ENCODE results near the gene MRPS23. TPM values are rescaled to one million over a fixed set of nuclear protein-coding genes. Genes with fewer than 3 reads are reported as not detected.
A peak's percentile ranks its signal among the peaks of the same experiment; 100 is the strongest.

The MRPS23 gene
- polyA plus RNA-seq, result 10 to 100 TPM; 15.4 to 49.8 (median 25.8) TPM
- long read RNA-seq, donor 1, result 0 reads
- long read RNA-seq, donor 2, full-length matches to known transcripts, result 11 of 11 reads
- long read RNA-seq, donor 2, partial matches to known transcripts, result 0 of 11 reads
- long read RNA-seq, donor 2, other reads (novel, unspliced or antisense), result 0 of 11 reads
- long read RNA-seq, donor 3, full-length matches to known transcripts, result 14 of 14 reads
- long read RNA-seq, donor 3, partial matches to known transcripts, result 0 of 14 reads
- long read RNA-seq, donor 3, other reads (novel, unspliced or antisense), result 0 of 14 reads
- long read RNA-seq, donor 4, full-length matches to known transcripts, result 1 of 1 reads
- long read RNA-seq, donor 4, partial matches to known transcripts, result 0 of 1 reads
- long read RNA-seq, donor 4, other reads (novel, unspliced or antisense), result 0 of 1 reads
- long read RNA-seq, donor 5, full-length matches to known transcripts, result 7 of 7 reads
- long read RNA-seq, donor 5, partial matches to known transcripts, result 0 of 7 reads
- long read RNA-seq, donor 5, other reads (novel, unspliced or antisense), result 0 of 7 reads
- long read RNA-seq, donor 6, full-length matches to known transcripts, result 10 of 10 reads
- long read RNA-seq, donor 6, partial matches to known transcripts, result 0 of 10 reads
- long read RNA-seq, donor 6, other reads (novel, unspliced or antisense), result 0 of 10 reads
- long read RNA-seq, donor 7, full-length matches to known transcripts, result 39 of 48 reads
- long read RNA-seq, donor 7, partial matches to known transcripts, result 9 of 48 reads
- long read RNA-seq, donor 7, other reads (novel, unspliced or antisense), result 0 of 48 reads
- long read RNA-seq, donor 8, full-length matches to known transcripts, result 6 of 6 reads
- long read RNA-seq, donor 8, partial matches to known transcripts, result 0 of 6 reads
- long read RNA-seq, donor 8, other reads (novel, unspliced or antisense), result 0 of 6 reads
- long read RNA-seq, donor 9, full-length matches to known transcripts, result 6 of 6 reads
- long read RNA-seq, donor 9, partial matches to known transcripts, result 0 of 6 reads
- long read RNA-seq, donor 9, other reads (novel, unspliced or antisense), result 0 of 6 reads
- long read RNA-seq, donor 10, full-length matches to known transcripts, result 25 of 25 reads
- long read RNA-seq, donor 10, partial matches to known transcripts, result 0 of 25 reads
- long read RNA-seq, donor 10, other reads (novel, unspliced or antisense), result 0 of 25 reads

- H3K27ac ChIP-seq (ENCODE audit: low read depth in 1 of 3, low read length in 2 of 3), result peak within 1 kb of the TSS; percentile 72 to 94 (median 92)
- 0 to 1% (median 1%) methylated on average over 57 of the region's 57 CpGs for WGBS, 3 donors
- H3K4me1 ChIP-seq (ENCODE audit: control insufficient read depth in 3 of 3, insufficient read depth in 2 of 3, low read depth in 1 of 3, low read length in 2 of 3), result peaks cover 15 to 28% (median 19%) of the 10 kb centered on the region in 3 donors
- FAIRE-seq (no peak), DNase-seq (peak; percentile 98 to 99)
- no peaks in the 10 kb centered on the region for H3K27me3 ChIP-seq (ENCODE audit: control insufficient read depth in 3 of 3, insufficient read depth in 3 of 3, low read length in 3 of 3)
- H3K4me3 ChIP-seq (ENCODE audit: low read depth in 1 of 3, low read length in 3 of 3), result peak within 1 kb of the TSS; percentile 73 to 86 (median 84)
- peaks cover 0 to 10% (median under 1%) of the 10 kb centered on the region in 3 donors for H3K36me3 ChIP-seq (ENCODE audit: control insufficient read depth in 3 of 3, insufficient read depth in 2 of 3, low read depth in 1 of 3, low read length in 3 of 3)
- H3K9me3 ChIP-seq (ENCODE audit: control insufficient read depth in 2 of 2, insufficient read depth in 1 of 2, low read depth in 1 of 2, low read length in 1 of 2), result no peaks in the 10 kb centered on the region
Measured at GRCh38 chr17:57849874-57850754, at the start of gene MRPS23. Gene MRPS23 (minus strand): TSS chr17:57850044. CDS start chr17:57850010, 34 bp downstream.

- DNase-seq, result no peak
- H3K27me3 ChIP-seq (ENCODE audit: control insufficient read depth in 3 of 3, insufficient read depth in 3 of 3, low read length in 3 of 3), result no peaks in the 10 kb centered on the region
- H3K27ac ChIP-seq (ENCODE audit: low read depth in 1 of 3, low read length in 2 of 3), result peak overlapping the region in 2 of 3 donors; percentile 37 to 85
- no peaks in the 10 kb centered on the region for H3K36me3 ChIP-seq (ENCODE audit: control insufficient read depth in 3 of 3, insufficient read depth in 2 of 3, low read depth in 1 of 3, low read length in 3 of 3)
- FAIRE-seq, result no peak
- H3K9me3 ChIP-seq (ENCODE audit: control insufficient read depth in 2 of 2, insufficient read depth in 1 of 2, low read depth in 1 of 2, low read length in 1 of 2), result no peaks in the 10 kb centered on the region
- 44 to 53% (median 47%) methylated on average over 8 of the region's 8 CpGs for WGBS, 3 donors
- no peak overlapping the region for H3K4me3 ChIP-seq (ENCODE audit: low read depth in 1 of 3, low read length in 3 of 3)
- H3K4me1 ChIP-seq (ENCODE audit: control insufficient read depth in 3 of 3, insufficient read depth in 2 of 3, low read depth in 1 of 3, low read length in 2 of 3), result peaks cover 6 to 53% (median 16%) of the 10 kb centered on the region in 3 donors
Measured at GRCh38 chr17:57899391-57899790, 49.5 kb upstream of the MRPS23 start.

GRCh38 chr17:57898487-57899311, 48.9 kb upstream of the MRPS23 start:
- DNase-seq (peak in 1 of 2 donors; percentile 39), FAIRE-seq (no peak)
- Histone ChIP-seq H3K4me3 (ENCODE audit: low read depth in 1 of 3, low read length in 3 of 3) (no peak overlapping the region), H3K27ac (ENCODE audit: low read depth in 1 of 3, low read length in 2 of 3) (peak overlapping the region in 2 of 3 donors; percentile 37 to 85), H3K27me3 (ENCODE audit: control insufficient read depth in 3 of 3, insufficient read depth in 3 of 3, low read length in 3 of 3) (no peaks in the 10 kb centered on the region), H3K36me3 (ENCODE audit: control insufficient read depth in 3 of 3, insufficient read depth in 2 of 3, low read depth in 1 of 3, low read length in 3 of 3) (no peaks in the 10 kb centered on the region), H3K9me3 (ENCODE audit: control insufficient read depth in 2 of 2, insufficient read depth in 1 of 2, low read depth in 1 of 2, low read length in 1 of 2) (no peaks in the 10 kb centered on the region), H3K4me1 (ENCODE audit: control insufficient read depth in 3 of 3, insufficient read depth in 2 of 3, low read depth in 1 of 3, low read length in 2 of 3) (peaks cover 2 to 50% (median 12%) of the 10 kb centered on the region in 3 donors)
- 49 to 70% (median 59%) methylated on average over 8 to 9 of the region's 9 CpGs for WGBS, 3 donors

- WGBS, 3 donors, result 73 to 74% (median 73%) methylated on average over 8 of the region's 8 CpGs
- FAIRE-seq (no peak), DNase-seq (peak in 1 of 2 donors; percentile 46)
- Histone ChIP-seq H3K36me3 (ENCODE audit: control insufficient read depth in 3 of 3, insufficient read depth in 2 of 3, low read depth in 1 of 3, low read length in 3 of 3) (no peaks in the 10 kb centered on the region), H3K27ac (ENCODE audit: low read depth in 1 of 3, low read length in 2 of 3) (peak overlapping the region in 2 of 3 donors; percentile 0 to 61), H3K4me3 (ENCODE audit: low read depth in 1 of 3, low read length in 3 of 3) (no peak overlapping the region), H3K4me1 (ENCODE audit: control insufficient read depth in 3 of 3, insufficient read depth in 2 of 3, low read depth in 1 of 3, low read length in 2 of 3) (peaks cover 0 to 55% (median 8%) of the 10 kb centered on the region in 3 donors), H3K9me3 (ENCODE audit: control insufficient read depth in 2 of 2, insufficient read depth in 1 of 2, low read depth in 1 of 2, low read length in 1 of 2) (no peaks in the 10 kb centered on the region), H3K27me3 (ENCODE audit: control insufficient read depth in 3 of 3, insufficient read depth in 3 of 3, low read length in 3 of 3) (no peaks in the 10 kb centered on the region)
Measured at GRCh38 chr17:57895382-57896060, 45.7 kb upstream of the MRPS23 start.

DNA sequence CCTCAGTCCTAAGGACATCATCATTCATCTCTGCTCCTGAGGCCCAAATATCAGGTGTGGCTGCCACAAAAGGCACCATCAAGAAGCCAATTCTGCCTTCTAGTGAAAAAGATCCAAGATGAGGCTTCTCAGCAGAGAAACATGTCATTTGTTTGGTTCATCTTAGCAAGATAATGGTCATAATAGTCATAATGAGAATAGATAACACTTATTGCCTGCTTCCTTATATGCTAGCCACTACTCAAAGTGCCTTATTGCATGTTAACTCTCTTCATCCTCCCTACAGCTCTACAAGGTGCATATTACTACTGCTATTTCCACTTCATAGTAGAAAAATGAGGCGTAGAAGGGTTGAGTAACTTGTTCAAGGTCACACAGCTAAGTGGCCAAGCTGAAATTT, 45.0 kb upstream of the MRPS23 start:
- H3K9me3 ChIP-seq (ENCODE audit: control insufficient read depth in 2 of 2, insufficient read depth in 1 of 2, low read depth in 1 of 2, low read length in 1 of 2), result no peaks in the 10 kb centered on the region
- no peak for FAIRE-seq
- H3K36me3 ChIP-seq (ENCODE audit: control insufficient read depth in 3 of 3, insufficient read depth in 2 of 3, low read depth in 1 of 3, low read length in 3 of 3), result no peaks in the 10 kb centered on the region
- DNase-seq, result no peak
- H3K4me1 ChIP-seq (ENCODE audit: control insufficient read depth in 3 of 3, insufficient read depth in 2 of 3, low read depth in 1 of 3, low read length in 2 of 3), result peaks cover 3 to 56% (median 13%) of the 10 kb centered on the region in 3 donors
- WGBS, 3 donors, result 66 to 83% (median 81%) methylated on average over 1 of the region's 1 CpG
- no peaks in the 10 kb centered on the region for H3K27me3 ChIP-seq (ENCODE audit: control insufficient read depth in 3 of 3, insufficient read depth in 3 of 3, low read length in 3 of 3)
- H3K4me3 ChIP-seq (ENCODE audit: low read depth in 1 of 3, low read length in 3 of 3), result no peak overlapping the region
- H3K27ac ChIP-seq (ENCODE audit: low read depth in 1 of 3, low read length in 2 of 3), result peak overlapping the region in 1 of 3 donors; percentile 61

DNA sequence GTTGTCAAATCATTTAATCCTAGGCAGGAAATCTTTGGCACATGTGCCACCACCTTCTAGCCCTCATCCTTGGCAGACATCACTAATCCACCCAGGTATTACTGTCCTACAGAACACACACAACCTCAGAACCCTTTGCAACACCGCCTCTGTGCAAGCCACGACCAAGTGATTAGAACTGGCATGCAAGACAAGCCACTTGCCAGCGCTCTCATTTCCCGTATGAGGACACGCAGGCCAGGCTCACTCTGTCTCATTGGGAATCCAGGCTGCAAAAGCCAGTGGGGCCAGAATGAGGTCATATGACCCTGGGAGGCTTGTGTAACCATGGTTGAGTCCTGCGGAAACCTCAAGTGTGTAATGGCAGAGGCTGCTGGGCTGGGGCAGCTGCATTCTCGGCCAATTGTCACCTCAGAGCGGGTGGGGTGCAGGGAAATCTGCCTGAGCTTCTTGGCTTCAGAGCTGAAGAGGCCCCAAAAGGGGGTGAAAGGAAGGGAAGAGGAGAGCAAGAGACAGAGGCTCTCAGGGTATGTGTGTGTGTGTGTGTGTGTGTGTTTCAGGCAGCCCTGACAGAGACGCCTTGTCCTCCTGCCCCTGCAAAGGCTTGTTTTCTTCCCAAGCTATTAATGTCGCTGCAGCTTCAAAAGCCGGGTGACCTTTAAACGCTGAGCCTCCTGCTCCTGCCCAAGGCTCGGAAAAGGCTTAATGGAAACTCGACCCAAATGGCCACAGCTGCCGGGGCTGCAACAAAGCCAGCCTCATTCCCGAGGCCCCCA, 43.2 kb upstream of the MRPS23 start:
- H3K27ac ChIP-seq (ENCODE audit: low read depth in 1 of 3, low read length in 2 of 3), result peak overlapping the region; percentile 57 to 97 (median 85)
- peaks cover 3 to 48% (median 9%) of the 10 kb centered on the region in 3 donors for H3K4me1 ChIP-seq (ENCODE audit: control insufficient read depth in 3 of 3, insufficient read depth in 2 of 3, low read depth in 1 of 3, low read length in 2 of 3)
- DNase-seq, result peak; percentile 67 to 88
- peak overlapping the region in 1 of 3 donors; percentile 3 for H3K4me3 ChIP-seq (ENCODE audit: low read depth in 1 of 3, low read length in 3 of 3)
- no peaks in the 10 kb centered on the region for H3K36me3 ChIP-seq (ENCODE audit: control insufficient read depth in 3 of 3, insufficient read depth in 2 of 3, low read depth in 1 of 3, low read length in 3 of 3)
- FAIRE-seq, result no peak
- no peaks in the 10 kb centered on the region for H3K27me3 ChIP-seq (ENCODE audit: control insufficient read depth in 3 of 3, insufficient read depth in 3 of 3, low read length in 3 of 3)
- WGBS, 3 donors, result 6 to 18% (median 14%) methylated on average over 16 of the region's 16 CpGs
- H3K9me3 ChIP-seq (ENCODE audit: control insufficient read depth in 2 of 2, insufficient read depth in 1 of 2, low read depth in 1 of 2, low read length in 1 of 2), result no peaks in the 10 kb centered on the region
